Uterus (tissue), 2 donors: ENCODE measurements around the gene BCL2L1.

Source experiments
- POLR2A ChIP-seq, 2 donors: fragments of 450-650 bp; IDR thresholded peaks; one replicate each; pipeline ENCODE4 v1.6.1; 2016; ENCODE audit warnings: antibody characterized with exemption in 2 of 2, mild to moderate bottlenecking in 1 of 2, moderate library complexity in 1 of 2
- TF ChIP-seq, protein P1 (sequence below), 4 experiments: fragments of 200-600 bp in 2 of 4; fragments of 450-650 bp in 2 of 4; sonication (generic) in 2 of 4; IDR thresholded peaks; one replicate each; pipeline ENCODE4 v1.5.1; 2016 to 2019; ENCODE audit warnings: antibody characterized with exemption in 4 of 4, mild to moderate bottlenecking in 2 of 4, moderate library complexity in 1 of 4

GRCh38 chr20:31770243-31770642, 47.6 kb upstream of the BCL2L1 start:
- TF ChIP-seq, protein P1, sequence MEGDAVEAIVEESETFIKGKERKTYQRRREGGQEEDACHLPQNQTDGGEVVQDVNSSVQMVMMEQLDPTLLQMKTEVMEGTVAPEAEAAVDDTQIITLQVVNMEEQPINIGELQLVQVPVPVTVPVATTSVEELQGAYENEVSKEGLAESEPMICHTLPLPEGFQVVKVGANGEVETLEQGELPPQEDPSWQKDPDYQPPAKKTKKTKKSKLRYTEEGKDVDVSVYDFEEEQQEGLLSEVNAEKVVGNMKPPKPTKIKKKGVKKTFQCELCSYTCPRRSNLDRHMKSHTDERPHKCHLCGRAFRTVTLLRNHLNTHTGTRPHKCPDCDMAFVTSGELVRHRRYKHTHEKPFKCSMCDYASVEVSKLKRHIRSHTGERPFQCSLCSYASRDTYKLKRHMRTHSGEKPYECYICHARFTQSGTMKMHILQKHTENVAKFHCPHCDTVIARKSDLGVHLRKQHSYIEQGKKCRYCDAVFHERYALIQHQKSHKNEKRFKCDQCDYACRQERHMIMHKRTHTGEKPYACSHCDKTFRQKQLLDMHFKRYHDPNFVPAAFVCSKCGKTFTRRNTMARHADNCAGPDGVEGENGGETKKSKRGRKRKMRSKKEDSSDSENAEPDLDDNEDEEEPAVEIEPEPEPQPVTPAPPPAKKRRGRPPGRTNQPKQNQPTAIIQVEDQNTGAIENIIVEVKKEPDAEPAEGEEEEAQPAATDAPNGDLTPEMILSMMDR (IDR thresholded peaks at IDR 0.05), result no peak
- no peak for TF ChIP-seq POLR2A (IDR thresholded peaks at IDR 0.05)
